ENCODE data around the gene EEA1. TPM values are rescaled to one million over a fixed set of nuclear protein-coding genes. Genes with fewer than 3 reads are reported as not detected.
"Not testable (repeated sequence)": the region's sequence is repeated elsewhere in the genome, so short reads cannot be mapped to it uniquely, and the experiment has no call there.

EEA1 gene
- total RNA-seq (2014; rRNA removed; shearing (Covaris generic)) = 7.6 and 10.0 TPM in 2 replicates

DNA sequence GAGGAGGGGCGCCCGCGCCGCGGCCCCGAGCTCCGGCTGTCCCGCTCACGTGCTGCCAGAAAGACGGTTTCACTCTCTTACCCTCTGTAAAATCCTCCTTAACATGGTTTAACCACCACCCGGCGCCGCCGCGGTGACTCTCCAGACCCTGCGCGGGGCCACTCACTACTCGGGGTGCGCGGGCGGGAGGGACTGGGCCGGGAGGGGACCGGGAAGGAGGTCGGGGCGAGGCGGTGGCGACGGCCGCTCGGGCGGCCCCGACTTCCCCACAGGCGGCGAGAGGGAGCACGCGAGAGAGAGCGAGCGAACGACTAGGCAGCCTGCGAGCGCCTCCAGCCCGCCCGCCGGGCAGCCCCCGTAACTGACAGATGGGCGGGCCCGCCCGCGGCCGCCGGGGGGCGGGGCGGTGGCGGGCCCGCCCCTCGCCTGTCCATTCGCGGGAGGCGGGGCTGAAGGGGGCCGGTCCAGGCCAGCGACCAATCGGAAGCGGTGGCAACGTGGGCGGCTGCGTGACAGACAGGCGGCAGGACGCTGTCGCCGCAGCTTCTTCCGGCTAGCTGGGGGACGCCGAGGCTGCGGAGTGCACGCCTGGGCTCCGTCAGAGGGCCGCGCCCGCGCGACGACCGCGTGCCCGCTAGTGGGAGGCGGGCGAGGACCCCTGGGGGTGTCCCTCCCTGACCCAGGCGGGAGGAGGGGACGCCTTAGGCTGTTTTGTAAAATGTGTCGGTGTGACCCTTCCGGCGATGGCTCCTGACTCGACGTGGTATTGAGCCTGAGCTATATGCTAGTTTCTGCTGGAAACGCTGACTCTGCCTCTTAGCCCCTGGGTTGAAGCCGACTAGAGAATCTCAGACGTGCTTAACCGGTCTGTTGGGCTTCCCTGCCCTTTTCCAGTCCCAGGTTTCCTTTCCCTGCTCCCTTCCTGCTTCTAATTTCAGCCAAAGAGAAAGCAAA, at the start of gene EEA1:
EEA1 (minus strand) TSS at position 334 of the 954 bp plus-strand sequence; CDS start at position 105, 229 bp downstream.
- DNase-seq (ENCODE audit: low spot score) = peak; percentile 97
- in situ Hi-C loops (cut with HindIII; ENCODE audit: low sequenced_read_pairs) = no loop called here

DNA sequence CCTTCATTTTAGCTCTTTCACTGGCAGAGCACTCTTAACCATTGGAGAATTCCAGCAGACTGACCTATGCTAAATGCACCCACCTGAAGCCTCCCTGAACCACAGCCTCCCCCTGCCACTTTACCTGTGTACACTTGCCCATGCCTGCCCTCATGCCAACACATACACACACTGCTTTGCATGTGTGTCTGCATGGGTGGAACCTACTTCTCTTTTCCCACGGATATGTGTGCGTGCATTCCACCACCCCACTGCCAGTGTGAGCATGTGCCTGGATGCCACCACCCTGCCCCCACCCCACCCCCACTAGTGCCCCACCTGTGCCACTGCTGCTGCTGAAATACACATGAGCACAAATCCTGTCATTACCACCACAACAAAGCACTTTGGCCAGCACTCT, 49.5 kb upstream of the EEA1 start:
- no peak for DNase-seq (ENCODE audit: low spot score)
- in situ Hi-C loops (cut with HindIII; ENCODE audit: low sequenced_read_pairs) = no loop called here

DNA sequence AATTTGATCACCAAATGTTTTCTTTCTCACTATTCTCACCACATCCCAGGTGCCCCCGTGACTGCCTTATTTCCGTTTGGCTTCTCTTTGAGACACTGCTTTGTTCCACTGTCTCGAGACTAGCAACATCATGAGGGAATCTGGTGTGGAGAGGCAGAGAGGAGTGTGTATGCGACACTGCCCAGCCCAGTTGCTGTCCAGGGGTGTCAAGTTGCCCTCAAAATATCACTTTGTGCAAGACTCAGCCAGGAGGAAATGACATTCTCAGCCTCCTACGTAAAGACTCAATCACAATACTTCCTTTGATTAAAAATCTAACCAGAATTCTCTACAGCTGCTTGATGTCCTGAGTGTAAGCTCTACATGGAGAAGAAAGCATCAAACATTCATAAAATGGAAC, 48.2 kb upstream of the EEA1 start:
- DNase-seq (ENCODE audit: low spot score) = no peak
- in situ Hi-C loops (cut with HindIII; ENCODE audit: low sequenced_read_pairs) = no loop called here

DNA sequence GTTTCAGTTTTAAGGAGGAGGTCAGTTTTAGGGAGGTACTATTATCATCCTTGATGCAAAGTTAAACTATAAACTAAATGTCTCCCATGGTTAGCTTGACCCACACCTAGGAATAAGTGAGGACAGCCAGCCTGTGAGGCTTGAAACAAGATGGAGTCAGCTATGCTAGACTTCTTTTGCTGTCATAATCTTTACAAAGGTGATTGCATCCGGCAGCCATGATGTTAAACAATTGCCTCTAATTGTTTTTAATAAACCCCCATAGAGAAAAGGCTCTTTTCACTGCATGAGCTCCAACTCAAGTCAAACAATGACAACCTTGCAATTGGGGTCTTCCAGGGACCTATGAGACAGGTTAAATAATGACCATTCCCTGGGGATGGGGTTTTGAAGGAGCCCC, 45.7 kb upstream of the EEA1 start:
- in situ Hi-C loops (cut with HindIII; ENCODE audit: low sequenced_read_pairs) = no loop called here
- no peak for DNase-seq (ENCODE audit: low spot score)

DNA sequence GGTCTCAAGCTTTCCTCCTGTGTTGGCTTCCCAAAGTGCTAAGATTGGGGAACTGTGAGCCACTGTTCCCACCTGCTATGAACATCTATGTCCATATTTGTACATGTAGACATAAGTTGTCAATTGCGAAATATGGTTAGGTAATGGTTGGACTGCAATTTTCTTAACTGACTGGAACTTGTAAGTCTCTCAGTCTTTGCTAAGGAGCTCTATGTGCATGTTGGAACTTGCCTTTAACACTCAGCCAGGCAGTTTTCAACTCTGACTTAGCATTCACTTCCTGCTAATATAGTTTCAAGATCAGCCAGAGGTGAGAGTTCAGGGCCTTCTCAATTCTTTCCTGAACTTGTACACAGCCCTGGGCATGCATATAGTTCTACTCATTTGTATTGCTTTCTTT, 44.5 kb upstream of the EEA1 start:
- no peak for DNase-seq (ENCODE audit: low spot score)
- in situ Hi-C loops (cut with HindIII; ENCODE audit: low sequenced_read_pairs) = no loop called here

DNA sequence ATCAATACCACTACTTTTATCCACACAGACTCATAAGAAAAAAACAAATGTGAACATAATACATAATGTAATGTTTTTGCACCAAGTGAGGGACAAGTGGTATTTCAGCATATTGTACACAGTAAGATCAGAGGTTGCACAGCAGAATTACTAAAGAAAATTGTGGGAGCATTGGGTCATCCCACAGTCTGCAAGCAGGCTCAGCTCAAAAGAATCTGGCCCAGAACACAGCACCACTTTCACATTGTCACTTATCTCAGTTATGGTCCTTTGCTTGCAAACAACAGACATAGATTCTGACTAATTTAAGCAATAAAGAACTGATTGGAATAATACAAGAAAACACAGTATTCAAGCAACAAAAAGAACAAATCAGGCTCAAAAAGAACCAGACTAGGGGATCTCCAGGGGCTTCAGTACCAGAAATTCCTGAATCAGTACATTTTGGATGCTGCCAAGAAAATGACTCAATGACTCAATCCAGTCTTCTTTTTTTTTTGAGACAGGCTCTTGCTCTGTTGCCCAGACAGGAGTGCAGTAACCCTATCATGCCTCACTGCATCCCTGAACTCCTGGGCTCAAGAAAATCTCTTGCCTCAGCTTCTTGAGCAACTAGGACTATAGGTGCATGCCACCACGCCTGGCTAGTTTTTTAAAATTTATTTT, 42.9 kb upstream of the EEA1 start:
- in situ Hi-C loops (cut with HindIII; ENCODE audit: low sequenced_read_pairs) = no loop called here
- DNase-seq (ENCODE audit: low spot score) = no peak

DNA sequence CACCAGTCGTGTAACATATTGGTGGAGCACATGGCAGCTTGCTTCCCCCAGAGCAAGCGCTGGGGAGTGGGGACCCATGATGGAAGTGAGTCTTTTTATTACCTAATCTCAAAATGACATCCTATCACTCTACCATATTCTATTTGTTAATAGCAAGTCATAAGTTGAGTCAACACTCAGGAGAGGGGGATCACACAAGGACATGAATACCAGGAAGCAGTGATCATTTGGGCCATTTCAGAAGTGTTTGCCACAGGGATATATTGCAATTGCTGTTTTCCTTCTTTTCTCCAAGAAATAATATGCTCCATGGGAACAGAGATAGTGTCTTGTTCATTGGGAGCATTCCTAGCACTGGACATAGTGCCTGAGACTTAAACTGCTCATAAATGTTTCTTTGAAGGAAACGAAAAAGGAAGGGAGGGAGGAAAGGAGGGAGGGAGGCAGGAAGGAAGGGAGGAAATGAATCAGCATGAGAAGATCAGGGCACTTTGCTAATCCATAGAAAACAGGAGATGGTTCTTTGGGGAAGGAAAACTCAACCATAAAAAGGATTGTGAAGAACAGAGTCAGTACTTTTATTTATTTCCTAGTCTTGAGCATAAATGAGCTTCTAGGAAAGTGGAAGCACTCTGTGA, 39.2 kb upstream of the EEA1 start:
- no peak for DNase-seq (ENCODE audit: low spot score)
- in situ Hi-C loops (cut with HindIII; ENCODE audit: low sequenced_read_pairs) = no loop called here

DNA sequence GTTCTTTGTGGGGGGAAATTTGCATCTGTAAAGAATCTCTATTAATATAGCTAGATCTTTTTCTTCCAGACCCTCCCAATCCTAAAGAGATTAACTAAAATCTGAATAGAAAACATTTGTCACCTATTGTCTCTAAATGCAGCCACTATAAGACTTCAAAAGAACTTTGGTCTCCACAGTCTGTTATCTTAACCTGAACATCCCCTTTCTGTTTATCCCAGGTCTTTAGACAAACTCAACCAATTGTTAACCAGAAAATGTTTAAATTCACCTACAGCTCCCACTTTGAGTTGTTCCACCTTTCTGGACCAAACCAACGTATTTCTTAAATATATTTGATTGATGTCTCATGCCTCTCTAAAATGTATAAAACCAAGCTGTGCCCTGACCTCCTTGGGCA, 35.3 kb upstream of the EEA1 start:
- DNase-seq (ENCODE audit: low spot score); in situ Hi-C loops (cut with HindIII; ENCODE audit: low sequenced_read_pairs): not testable (repeated sequence)

DNA sequence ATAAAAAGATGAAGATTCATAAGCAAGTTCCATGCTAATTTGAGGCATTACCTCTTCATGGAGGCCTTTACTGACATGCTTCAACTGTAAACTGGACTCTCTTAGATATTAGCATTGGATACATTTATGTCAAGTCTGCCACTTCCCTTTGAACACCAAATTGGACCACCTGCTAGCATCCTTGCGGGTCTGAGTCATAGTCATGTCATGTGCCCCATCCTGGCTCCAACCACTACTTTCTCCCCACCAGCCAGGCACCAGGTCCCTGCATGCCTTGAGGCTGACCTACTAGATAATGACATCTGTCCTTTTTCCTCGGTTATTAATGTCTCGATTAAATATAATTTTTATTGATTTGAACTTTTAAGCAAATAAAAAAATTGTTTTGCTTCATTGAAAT, 32.9 kb upstream of the EEA1 start:
- no peak for DNase-seq (ENCODE audit: low spot score)
- in situ Hi-C loops (cut with HindIII; ENCODE audit: low sequenced_read_pairs) = no loop called here

DNA sequence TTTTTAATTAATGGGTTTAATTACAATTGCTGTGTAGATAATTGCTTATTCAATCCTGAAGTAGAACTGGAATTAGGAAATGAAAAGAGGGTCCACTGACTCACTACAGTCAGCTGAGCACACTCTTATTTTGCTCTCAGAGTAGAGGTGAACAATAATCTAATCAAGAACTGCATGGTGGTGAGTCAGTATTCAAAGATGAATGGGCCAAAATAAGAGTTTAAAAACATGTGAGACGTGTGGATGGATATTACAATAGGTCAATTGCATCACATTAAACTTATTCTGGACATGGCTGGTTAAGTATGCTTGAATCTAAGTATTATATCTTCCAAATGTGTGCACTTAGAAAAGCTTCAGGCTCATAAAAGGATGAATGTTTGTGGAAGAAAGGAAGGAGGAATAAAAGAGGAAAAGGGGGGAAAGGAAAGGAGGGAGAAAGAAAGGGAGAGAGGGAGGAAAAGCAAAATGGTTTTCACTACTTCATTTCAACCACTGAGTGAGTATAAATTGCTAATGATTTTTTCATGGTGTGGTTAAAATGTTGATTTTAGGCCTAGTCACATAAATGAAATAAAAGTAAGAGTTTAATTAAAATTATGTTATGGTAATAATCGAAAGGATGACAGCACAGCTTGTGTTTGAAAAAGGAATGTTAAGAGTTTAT, 27.0 kb upstream of the EEA1 start:
- in situ Hi-C loops (cut with HindIII; ENCODE audit: low sequenced_read_pairs) = no loop called here
- no peak for DNase-seq (ENCODE audit: low spot score)

DNA sequence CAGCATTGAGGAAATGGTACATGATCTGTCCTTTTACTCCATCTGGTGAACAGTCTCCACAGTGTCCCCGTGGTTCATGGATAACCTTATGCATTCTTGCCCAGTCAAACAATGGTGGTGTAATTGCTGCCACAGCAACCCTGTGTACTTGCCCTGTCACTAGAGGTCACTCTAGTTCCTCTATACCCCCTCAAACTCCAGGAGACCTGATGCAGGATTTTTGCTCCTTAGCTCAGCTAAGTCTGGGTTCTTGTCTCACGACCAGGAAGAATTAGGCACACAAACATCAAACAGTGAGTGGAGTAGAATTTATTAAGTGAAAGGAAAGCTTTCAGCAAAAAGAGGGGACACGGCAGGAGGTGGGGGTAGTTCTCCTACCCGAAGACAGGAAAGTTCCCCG, 24.7 kb upstream of the EEA1 start:
- in situ Hi-C loops (cut with HindIII; ENCODE audit: low sequenced_read_pairs) = no loop called here
- no peak for DNase-seq (ENCODE audit: low spot score)

DNA sequence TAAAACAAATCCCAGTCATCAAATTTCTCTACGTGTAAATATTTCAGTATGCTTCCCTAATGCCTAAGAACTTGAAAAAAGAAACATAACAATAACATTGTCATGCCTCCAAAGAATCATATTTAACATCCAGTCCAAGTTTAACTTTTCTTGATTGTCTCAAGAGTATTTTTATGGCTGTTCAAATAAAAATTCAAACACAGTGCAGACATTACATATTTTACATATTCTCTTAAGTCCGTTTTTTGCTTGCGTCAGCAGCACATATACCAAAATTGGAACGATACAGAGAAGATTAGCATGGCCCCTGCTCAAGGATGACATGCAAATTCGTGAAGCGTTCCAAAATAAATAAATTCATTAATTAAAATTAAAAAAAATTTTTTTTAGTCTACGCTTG, 23.3 kb upstream of the EEA1 start:
- no peak for DNase-seq (ENCODE audit: low spot score)
- in situ Hi-C loops (cut with HindIII; ENCODE audit: low sequenced_read_pairs) = no loop called here

DNA sequence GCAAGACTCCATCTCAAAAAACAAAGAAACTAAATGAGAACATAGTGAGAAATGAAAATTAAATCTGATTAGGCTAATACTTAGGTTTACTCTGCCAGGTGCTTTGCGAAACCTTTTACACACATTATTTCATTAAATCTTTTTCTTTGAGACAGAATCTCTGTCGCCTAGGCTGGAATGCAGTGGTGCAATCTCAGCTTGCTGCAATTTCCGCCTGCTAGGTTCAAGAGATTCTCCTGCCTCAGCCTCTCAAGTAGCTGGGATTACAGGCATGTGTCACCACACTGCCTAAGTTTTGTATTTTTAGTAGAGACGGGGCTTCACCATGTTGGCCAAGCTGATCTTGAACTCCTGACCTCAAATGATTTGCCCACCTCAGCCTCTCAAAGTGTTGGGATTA, 21.9 kb upstream of the EEA1 start:
- no peak for DNase-seq (ENCODE audit: low spot score)
- in situ Hi-C loops (cut with HindIII; ENCODE audit: low sequenced_read_pairs) = no loop called here

DNA sequence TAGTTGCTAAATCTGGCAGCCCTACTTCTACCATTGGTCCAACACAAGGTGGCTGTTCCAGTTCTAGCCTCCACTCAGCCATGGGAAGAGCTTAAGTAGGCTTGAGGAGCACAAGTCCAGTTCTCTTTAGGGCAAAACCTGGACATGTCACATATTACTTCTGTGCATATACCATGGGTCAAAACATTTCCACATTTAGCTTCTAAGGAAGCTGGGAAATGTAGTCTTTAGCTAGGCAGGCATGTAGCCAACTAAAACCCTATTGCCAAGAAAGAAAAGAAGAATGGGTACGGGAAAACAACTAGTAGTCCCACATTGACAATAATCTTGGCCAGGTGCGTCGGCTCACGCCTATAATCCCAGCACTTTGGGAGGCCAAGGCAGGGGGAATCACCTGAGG, 20.9 kb upstream of the EEA1 start:
- in situ Hi-C loops (cut with HindIII; ENCODE audit: low sequenced_read_pairs) = no loop called here
- DNase-seq (ENCODE audit: low spot score) = no peak

DNA sequence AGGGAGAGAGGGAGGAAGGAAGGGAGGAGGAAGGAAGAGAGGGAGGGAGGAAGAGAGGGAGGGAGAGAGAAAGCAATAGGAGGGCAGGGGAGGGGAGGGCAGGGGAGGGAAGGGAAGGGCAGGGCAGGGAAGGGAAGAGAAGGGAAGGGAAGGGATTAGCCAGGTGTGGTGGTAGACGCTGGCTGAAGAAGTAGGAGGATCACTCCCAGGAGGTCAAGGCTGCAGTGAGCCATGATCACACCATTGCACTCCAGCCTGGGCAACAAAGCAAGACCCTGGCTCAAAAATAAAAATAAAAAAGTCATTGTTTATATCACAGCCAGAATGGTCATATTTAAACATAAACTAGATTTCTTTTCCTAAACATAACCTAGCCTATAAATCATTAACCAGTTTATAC, 20.4 kb upstream of the EEA1 start:
- no peak for DNase-seq (ENCODE audit: low spot score)
- in situ Hi-C loops (cut with HindIII; ENCODE audit: low sequenced_read_pairs) = no loop called here

DNA sequence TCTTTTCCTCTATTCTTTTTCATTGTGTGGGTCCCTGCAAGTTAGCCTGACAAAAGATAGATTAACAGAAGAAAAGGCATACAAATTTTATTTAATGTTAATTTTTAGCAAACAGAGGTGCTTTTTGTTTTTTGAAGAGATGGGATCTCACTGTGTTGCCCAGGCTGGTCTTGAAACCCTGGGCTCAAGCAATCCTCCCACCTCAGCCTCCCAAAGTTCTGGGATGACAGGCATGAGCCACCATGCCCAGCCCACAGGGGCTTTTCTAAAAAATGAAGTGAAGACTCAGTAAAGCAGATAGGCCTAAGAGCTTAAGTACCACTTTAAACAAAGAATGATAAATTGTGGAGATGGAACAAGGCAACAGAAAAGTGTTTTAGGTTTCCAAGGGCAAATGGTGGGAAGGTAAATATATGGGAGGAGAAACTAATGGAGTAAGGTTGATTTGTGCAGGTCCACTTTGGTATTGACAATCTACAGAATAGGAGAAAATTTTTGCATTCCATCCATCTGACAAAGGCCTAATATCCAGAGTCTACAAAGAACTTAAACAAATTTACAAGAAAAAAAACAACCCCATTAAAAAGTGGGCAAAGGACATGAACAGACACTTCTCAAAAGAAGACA, 18.6 kb upstream of the EEA1 start:
- in situ Hi-C loops (cut with HindIII; ENCODE audit: low sequenced_read_pairs) = no loop called here
- DNase-seq (ENCODE audit: low spot score) = no peak

DNA sequence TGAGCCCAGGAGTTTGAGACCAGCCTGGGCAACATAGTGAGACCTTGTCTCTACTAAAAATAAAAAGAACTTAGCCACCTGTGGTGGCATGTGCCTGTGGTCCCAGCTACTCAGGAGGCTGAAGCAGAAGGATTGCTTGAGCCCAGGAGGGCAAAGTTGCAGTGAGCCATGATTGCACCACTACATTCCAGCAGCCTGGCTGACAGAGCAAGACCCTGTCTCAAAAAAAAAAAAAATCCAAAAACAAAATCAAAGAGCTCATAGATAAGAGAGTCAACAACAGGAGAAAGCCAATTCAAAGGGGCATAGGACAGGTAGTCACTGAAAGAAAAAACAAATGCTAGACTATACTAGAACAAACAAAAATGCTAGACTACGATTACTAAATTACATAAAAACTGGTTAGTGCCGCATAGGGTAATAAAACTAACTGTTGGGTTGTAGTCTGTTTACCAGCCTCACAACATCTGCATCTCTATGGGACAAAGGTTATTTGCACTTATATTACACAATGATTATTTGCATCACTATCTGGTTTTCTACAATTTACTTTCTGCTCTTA, 16.6 kb upstream of the EEA1 start:
- in situ Hi-C loops (cut with HindIII; ENCODE audit: low sequenced_read_pairs) = no loop called here
- DNase-seq (ENCODE audit: low spot score) = no peak

DNA sequence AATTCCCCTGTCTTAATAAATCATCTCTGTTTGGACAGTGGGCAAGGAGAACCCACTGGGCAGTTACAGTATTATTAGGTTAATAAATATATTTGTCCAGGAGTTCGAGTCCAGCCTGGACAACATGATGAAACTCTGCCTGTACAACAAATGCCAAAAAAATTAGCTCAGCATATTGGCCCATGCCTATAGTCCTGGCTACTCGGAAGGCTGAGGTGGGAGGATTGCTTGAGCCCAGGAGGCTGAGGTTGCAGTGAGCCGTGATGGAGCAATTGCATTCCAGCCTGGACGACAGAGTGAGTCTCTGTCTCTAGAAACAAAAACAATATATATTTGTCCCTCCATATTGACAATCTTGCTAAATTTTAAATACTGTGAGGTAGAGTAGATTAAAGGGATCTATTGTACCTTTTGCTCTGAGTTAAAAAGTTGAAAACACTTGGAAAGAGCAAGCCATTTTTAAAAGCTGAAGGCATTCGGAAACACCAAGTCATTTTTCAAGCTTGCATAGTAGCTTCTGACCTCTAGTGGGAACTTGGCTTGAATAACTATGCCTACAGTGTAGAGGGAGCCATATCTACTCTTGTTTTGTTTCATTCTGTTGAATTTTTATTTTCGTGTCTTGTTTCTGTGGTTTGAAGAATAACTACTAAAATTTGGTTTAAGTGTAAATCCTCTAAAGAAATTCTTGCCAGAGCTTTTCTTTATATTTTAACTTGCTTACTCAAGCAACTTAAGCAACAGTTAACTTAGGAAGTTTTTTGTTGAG, 14.6 kb upstream of the EEA1 start:
- no peak for DNase-seq (ENCODE audit: low spot score)
- in situ Hi-C loops (cut with HindIII; ENCODE audit: low sequenced_read_pairs) = no loop called here
